GM10847 (cell line): ENCODE data around the gene CTIF.

Experiments
- POLR2A ChIP-seq: IDR thresholded peaks from 2 replicates; pipeline ENCODE4 v1.6.1; 2011; ENCODE audit not compliant: insufficient read length; ENCODE audit errors: extremely low read depth

CTIF gene

DNA sequence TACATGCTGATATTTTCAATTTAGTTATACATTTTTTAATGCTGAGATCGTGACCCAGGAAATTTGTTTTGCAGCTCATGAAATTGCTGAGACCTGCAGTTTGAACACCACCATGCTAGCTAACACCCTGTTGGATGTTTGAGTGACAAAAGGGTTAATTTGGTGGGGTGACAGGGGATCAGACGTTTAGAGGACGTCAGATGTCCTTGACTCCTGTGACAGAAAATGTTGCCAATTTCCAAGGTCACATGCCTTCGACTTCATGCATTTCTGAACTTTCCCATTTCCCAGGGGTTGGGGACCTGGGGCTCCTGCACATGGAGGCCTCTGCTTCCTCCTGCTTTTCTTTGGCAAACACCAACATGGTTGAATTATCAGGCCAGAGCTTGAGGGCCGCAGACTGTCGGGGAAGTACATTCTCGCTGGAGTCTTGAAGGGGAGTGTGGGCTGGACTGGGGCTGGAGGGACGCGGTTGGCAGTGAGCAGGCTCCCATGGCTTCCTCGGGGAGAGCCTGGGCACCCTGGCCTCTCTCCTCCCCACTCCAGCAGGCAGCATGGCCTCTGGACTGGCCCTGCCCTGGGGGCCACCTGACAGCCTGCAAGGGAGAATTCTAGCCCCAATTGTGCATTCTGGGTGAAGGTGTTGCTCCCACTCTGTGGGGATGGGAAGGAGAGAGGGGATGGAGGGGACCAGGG, 73.1 kb downstream of the CTIF start:
- TF ChIP-seq POLR2A = no peak

DNA sequence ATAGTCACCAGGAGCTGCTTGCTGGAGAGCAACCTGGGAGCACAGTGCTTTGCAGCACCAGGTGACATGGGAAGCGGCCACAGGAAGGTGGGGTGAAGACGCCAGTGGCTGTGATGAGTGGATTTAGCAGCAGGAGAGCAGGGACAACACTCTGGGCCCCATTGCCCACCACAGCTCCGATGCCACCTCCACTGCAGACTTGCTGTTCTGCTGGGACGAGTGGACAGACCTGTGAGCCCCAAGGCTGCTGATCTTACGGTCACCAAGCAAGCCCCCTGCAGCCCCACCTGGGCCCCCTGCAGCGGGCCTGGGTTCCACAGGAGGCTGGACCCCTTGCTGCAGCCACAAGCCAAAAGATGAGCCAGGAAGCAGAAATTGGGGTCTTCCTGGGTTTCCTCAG, 73.7 kb downstream of the CTIF start:
- TF ChIP-seq POLR2A = no peak

DNA sequence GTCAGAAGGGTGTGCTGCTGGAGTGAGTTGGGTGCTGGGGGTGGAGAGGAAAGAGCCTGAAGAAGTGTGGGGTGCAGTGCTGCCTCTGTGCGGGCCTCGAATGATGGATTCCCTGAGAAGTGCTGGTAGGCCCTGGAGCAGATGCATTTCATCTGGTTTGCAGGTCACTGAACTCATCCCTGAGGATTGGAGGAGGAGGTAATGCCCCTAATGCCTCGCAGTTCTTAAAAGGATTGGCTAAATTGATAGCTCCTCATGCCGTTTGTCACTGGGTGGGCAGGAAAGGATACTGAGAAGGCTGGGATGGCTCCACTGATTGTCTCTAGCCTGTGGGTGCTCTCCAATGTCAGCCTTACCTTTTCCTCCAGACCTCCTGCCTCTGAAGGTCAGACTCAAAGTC, 74.1 kb downstream of the CTIF start:
- TF ChIP-seq POLR2A = no peak

DNA sequence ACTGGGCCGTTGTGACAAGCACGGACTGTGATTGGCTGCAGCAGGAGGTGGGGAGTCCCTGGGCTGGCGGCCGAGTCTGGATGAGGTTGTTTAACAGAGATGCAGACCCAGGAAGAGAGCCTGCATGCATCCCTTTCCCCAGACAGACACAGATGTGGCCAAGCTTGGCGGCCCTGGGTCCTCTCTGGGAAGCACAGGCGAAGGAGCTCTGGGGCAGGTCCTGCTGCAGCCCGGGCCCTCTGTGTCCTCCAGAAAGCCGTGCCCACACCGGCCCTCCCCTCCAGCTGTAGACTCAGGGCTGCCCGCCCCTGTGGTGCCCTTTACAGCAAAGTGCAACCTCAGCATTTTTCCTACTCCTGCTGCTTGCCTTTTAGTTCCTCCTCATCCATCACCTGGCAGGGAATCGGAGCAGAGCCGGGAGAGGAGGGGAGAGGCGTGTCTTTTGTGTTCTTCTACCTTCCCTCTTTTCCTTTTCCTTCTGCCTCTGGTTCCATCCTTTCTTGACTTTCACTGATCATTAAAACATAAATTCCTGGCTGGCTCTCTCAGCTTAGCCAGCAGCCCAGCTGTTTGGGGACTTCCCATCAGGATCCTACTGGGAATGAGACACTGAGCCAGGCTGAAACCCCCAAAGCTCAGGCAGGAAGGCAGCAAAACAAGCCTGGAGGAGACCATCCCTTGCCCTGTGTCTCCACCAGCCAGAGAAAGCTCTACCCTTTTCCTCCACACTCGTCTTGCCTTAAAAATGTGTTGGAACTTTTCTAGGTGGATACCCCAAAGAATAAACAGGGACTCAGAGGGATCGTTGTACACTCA, 75.0 kb downstream of the CTIF start:
- TF ChIP-seq POLR2A = no peak

DNA sequence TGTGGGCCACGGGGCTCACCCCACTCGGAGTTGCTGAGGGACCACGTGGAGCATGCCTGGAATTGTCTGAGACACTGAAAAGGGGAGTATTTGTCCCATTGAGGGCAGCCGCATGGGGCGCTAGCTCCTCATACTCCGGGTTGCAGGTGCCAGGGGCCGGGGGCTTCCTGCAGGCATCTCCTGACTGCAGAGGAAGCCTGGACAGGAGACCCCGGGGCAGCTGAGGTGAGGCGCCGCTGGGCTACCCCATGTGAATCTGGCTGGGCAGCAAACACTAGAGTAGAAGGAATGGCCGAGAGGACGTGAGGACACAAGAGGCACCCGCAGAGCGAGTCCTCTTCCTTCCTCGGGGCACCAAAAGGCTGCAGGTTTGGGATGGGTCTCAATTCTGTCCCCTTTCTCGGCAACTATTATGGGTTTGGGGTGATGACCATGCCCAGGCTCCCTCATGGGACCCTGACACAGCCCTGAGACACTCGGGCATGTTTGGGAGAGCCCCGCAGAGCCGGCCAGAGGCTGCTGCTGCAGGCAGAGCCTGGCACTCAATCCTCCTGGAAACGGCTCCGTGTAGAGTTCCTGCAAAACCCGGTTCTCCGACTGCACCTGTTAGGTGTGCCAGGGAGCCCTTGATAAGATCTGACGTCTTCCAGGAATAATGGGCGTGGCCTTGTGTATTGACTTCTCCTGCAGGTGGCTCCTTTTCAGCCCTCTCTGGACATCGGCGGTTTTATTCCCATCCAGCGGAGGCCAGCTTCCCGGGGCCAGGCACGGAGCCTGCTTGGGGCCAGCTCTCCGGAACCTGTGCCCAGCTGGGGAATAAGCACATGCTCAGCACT, 77.0 kb downstream of the CTIF start:
- no peak for TF ChIP-seq POLR2A

DNA sequence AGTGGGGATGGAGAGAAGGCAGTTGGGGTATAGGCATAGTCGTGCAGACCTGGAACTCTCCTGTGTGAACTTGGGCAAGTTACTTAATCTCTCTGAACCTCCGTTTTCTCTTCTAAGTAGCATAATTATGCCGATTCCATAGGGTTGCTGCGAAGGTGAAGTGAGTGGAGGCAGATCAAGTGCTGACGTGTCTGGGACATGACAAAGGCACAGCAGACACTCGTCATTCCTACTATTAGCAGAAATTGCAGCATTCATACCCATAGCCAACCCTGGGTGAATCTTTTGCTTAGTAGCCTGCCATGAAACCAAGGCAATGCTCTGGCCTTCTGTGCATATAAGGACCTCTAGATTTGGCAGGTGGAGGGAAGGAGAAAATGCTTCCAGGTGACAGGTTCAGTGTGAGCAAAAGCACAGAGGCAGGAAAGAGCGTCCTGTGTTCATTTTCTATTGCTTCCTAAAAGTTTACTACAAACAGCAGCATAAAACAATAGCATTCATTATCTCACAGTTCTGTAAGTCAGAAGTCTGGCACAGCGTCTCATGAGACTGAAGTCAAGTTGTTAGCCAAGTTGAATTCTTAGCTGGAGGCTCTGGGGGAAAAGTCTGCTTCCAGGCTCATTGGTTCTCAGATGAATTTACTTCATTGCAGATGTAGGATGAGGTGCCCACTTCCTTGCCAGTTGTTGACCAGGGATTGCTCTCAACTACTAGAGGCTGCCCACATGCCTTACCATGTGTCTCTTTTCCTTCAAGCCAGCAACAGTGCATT, 77.8 kb downstream of the CTIF start:
- no peak for TF ChIP-seq POLR2A

DNA sequence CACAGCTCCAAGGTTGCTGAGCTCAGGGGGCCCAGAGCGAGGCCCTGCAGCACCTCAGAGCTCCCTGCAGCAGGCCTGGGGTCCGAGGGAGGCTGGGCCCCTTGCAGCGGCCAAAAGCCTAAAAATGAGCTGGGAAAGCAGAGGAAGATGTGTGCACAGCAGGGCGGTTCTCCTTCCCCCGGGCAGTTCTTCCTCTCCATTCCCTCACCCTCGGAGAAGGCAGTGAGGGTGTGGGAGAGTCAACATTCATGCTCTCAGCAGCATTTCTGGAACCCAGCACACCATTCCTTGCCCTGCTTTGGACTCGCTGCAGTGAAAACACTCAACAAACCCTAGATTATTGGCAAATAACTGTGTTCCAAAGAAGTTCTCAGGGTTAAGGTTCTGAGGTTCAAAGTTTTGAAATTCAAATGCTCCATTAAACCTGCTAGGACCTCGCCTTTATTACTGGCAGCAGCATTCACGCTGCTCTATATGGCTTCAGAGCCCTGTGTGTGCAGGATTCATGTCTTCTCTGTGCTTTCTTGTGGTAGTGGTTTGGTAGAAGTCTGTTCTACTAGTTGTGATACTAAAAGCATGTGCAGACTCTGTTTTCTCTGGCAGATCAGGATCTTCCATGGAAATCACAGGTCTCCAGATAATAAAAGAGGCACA, 79.1 kb downstream of the CTIF start:
- TF ChIP-seq POLR2A = no peak

DNA sequence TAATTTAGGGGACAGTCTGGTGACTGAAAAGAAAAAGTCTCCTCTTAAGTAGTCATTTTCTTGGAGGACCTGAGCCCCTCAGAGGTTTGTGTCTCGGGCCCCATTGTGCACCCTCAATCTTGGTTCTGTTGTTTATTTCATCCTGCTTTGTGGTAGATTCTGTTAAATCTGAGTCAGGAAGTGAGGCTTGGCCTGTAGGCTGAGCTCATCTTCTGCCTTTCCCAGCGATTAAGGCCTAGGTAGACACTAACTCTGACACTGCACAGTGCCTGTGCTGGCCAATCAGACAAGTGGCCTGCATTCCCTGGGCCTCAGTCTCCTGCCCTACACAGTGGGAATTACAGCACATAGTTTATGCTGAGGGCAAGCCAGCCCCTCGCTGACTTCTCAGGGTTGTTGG, 80.2 kb downstream of the CTIF start:
- TF ChIP-seq POLR2A = no peak

DNA sequence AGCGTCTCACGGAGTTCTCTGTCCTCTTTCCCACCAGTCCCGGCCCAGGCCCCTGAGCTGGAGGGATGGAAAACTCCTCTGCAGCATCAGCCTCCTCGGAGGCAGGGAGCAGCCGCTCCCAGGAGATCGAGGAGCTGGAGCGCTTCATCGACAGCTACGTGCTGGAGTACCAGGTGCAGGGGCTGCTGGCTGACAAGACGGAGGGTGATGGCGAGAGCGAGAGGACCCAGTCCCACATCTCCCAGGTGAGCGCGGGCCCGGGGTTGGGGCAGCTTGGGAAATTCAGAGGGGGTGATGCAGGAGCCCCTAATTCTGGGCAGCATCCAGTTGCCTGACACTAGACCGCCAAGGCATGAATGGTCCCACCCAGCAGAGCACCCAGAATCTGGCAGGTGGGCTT, 80.7 kb downstream of the CTIF start:
- TF ChIP-seq POLR2A = no peak

DNA sequence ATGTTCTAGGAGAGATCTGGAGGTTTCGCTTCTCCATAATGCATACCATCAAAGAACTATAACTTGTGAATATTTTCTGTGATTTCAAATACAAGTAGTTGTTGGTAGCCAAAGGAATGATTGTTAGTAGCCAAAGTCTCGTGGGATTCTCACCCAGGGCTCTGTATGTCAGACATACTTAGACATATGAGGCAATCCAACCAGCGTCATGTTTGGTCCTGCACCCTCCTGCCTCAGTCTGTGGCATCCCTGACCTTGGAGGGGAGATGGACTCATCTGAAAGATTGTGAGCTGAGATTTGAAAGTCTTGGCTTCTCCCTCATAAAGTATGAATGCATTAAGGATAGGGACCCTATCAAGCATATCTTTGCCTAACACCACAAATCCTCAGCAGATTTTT, 81.2 kb downstream of the CTIF start:
- no peak for TF ChIP-seq POLR2A

DNA sequence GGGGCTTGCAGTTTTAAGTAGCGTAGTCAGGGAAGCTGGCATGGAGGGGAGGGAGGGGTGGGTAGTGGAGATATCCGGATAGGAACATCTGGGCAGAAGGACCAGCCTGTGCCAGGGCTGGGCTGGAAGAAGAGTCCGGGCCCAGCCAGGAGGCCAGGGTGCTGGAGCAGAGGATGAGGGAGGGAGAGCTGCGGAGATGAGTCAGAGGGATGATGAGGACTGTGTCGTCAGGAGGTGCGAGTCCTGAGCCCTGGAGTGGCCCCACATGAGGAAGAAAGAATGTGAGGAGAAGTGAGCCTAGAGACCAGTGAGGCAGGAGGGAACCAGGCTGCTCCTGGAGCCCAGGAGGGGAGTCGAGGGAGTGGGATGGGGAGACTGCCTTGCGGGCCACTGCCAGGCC, 82.4 kb downstream of the CTIF start:
- TF ChIP-seq POLR2A = no peak

DNA sequence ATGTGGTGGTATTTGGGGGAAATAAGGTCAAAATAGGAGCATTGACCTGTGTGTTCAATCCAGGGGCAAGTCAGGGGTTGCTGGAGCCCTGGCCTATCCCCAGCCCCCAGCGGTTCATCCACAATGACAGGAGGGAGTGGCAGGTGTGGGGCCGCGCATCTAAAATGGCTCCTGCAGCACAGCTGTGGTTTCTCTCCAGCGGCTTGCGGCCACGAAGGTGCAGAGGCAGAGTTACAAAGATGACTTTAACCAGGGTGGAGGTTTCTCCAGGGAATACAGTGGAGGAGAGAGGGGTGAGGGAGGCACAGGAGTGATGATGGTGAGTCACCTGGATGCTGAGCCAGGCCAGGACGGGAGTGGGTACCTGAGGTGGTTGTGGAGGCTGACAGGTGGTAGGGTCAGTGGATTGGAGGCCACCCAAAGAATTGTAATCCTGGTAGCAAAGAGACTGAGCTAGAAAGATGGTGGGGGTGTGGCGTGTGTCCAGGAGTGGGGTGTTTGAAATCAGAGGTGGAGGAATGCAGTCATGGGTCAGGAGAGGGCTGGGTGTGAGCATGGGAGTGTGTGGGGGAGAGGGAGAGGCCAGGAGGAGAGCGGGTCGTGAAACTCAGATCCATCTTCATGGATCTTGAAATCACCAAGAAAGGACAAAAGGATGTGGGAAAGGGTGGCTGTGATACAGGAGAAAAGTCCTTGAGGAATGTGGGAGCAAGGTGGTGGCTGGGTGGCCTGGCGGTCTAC, 83.2 kb downstream of the CTIF start:
- no peak for TF ChIP-seq POLR2A

DNA sequence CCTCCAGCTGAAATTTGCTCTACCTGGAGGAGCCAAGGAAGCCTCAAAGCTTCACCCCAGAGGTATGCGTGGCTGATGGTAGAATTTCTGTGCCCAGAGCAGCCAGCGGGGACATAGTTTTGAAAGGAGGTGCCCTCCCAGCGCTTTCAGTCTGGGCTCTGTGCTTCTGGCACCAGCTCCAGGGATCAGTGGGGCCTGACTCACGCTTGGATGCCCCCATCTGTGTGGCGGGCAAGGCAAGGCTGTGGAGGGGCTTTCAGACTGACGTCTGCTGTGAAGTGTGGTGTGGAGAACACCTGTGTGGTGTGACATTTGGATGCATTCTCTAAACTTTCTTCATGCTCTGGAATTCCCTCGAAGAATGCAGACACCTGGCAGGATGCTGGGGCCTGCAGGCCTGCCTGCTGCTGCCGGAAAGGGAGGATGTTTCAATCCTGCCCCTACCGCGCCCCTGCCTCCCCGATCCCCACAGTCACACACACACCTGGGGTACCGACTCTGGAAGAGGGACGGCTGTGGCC, 84.1 kb downstream of the CTIF start:
- TF ChIP-seq POLR2A = no peak
